ENCODE data around the gene SHC1.

The SHC1 gene

DNA sequence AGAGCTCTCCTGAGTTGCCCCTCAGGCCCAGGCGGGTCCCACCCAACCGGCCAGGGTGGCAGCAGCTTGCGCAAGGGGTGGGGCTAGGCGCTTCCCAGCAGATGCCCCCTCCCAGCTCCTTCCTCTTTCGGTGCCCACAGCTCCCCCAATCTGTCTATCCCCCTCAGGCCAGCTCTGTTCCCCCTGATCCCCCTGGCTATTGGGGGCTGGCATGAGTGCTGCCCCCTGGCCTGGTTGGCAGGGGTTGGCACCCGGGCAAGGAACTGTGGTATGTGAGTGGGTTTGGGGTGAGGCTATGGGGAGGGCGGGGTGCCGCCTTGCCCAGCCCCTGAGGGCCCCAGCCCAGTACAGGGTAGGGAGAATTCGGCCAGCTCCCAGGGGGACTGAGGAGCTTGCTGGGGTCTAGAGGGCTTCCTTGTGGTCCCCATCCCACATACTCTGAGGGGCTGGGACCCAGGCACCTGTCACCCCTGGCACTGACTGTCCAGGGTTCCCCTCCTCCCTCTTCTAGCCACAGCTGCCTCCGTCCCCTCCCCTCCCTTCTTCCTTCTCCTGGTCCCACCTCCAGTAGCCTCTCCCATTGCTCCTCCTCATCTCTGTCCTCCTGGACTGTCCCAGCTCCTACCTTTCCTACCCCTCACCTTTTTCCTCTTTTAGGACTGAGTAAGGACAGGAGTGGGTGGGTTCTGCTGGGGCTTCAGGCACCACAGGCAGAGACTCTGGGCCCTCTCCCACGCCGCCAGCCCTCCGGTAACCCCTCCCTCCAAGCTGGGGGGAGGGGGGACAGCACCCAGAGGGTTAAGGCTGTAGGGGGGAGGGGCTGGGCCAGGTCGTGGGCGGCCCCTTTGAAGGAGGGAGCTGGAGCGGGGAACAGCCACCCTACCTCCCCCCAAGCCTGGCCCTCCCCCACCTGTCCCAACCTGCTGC lies 37.7 kb upstream of the SHC1 start:
- DNase-seq (ENCODE audit: low spot score), result no peak

DNA sequence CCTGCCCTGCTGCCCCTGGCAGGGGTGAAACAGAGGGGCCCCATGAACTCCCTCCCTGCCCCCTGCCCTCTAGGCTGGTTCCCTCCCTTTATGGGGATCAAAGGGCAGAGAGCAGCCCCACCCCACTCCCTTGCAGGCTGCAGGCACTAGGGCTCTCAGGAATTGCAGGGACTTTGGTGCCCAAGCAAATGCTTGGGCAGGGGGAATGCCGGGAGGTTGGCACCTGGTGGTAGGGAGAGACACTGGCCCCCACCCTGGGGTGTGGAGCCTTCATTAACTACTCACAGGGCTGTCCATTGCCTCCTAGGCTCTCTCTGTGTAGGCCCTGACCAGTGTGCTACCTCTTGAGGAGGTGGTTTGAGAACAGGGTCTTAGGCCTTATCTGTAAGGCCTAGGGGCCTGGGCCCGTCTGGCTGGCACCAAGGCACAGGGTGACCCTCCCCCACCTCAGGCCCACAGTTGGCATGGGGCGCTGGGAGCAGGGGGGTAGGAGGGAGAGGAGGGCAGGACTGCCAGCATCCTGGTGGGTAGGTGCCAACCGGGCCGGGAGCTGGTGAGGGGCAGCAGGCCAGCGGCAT lies 36.8 kb upstream of the SHC1 start:
- no peak for DNase-seq (ENCODE audit: low spot score)

DNA sequence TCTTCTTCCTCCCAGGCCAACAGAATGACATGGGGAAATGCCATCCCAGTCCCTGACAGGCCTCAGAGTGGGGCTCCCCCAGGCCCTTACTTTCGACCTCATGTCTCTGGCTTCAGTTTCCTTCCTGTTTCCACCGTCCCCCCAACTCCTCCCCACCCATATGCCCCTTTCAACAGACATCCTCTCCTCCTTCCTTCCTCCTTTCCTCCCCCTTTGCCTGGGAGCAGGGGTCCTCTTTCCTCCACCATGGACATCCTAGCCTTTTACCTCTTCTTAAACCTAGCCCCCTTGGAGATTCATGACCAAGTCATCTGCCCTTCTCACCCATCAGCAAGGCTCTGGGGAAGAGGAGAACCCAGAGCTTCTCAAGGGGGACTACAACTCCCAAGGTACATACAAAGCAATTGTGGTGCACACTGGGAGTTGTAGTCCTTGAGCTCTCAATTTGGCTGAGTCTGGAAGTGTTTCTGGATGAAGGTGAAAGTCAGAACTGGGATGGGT lies 36.1 kb upstream of the SHC1 start:
- DNase-seq (ENCODE audit: low spot score), result peak; percentile 49

- DNase-seq (ENCODE audit: low spot score), result no peak
These were observed 34.8 kb upstream of the SHC1 start for GRCh38 chr1:155005076-155006011.

DNA sequence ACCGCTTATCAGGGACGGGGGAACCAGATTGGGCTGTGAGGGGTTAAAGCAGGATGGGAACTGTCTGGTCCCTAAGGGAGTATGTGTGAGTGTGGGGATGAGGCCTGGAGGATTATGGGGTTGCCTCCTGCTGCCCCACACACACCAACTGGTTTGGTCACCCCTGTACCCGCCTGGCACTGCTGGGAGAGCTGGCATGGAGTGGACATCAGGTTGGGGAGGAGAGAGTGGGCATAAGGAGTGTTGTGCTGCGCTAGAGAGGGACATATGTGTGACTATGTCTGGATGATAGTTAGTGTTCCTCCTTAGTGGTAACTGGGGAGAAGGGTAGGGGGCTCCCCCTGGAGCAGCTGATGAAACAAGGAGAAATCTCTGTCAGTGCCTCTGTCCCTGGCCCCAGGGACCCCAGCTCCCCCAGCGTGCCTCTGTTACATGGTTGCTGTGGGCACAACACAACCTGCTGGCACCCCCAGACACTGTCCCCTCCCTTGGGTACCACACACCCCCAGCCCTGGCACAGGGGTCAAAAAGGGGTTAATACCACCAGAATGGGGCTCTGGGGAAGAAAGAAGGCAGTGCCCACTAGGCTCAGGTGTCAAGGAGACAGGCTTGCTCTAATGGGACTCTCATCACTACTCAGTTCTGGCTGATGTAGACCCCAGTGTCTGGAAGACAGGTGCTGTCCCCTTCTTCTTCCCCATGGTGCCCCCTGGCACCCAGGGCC lies 34.0 kb upstream of the SHC1 start:
- DNase-seq (ENCODE audit: low spot score), result no peak

GRCh38 chr1:155003766-155004351 lies 33.3 kb upstream of the SHC1 start:
- peak; percentile 63 for DNase-seq (ENCODE audit: low spot score)

DNA sequence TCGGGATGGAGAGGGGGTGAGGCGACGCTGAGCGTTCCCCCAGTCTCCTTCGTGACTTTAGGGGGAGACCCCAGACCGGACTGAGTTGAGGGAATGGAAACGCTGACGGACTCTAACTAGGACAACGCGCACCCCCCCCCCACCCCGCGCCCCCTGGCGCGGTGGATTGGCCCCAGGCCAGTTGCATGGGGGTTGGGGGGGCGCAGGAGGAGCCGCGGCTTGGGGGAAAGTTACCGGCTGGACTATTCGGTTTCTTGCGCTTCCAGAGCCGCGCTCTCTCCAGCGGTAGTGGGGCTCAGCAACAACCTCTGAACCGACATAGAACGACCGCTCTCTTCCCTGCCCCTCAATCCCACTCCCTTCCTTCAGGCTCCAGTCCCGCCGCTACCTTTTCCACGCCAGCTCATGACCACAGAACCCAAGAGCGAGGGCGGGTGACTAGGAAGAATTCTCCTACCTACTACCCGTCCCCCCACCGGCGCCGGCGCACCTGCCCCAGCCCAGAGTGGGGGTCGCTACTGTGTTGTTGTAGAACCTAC lies 32.7 kb upstream of the SHC1 start:
- DNase-seq (ENCODE audit: low spot score), result no peak

- peak; percentile 81 for DNase-seq (ENCODE audit: low spot score)
These were observed 32.1 kb upstream of the SHC1 start, which contains the start of gene ZBTB7B for GRCh38 chr1:155002464-155003226. Gene ZBTB7B, plus strand, starts transcription at chr1:155002802. Its CDS starts 11,859 bp downstream, at chr1:155014661.

DNA sequence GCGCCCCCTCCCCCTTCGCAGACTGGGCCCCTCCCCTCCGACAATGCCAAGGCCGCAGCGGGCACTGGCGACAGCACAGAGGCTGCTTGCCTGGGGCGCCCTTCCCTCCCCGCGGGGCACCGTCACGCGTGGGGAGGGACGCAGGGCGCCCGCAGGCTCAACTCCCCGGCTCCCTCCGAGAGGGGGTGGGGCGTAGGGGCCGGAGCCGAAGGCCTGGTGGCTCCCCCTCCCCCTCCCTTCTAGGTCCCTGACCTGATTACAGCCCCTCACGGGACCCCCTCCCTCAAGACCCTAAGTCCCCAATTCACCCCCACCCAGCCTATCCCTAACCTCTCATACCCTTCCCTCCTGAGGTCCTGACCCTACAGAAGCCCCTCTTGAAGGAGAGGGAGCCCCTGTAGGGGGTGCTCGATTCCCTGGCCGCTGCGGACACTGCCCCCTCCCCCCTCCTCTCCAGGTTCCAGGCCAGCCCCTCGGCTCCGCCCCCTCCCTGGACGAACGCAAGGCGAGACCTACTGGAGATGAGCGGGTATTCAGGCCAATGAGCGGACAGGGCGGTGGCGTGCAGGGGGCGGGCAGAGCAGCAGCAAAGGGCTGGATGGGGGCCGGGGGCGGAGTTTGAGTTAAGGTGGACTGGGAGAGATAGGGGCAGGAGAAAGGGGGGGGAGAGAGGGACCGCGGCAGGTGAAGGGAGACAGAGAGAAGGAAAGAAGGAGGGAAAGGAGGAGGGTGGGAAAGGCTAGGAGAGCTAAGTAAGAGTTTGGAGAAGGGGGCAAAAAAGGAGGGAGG lies 31.3 kb upstream of the SHC1 start:
- peak; percentile 100 for DNase-seq (ENCODE audit: low spot score)

GRCh38 chr1:155001425-155001674 lies 30.8 kb upstream of the SHC1 start:
- peak; percentile 32 for DNase-seq (ENCODE audit: low spot score)

GRCh38 chr1:155000726-155001424 lies 30.3 kb upstream of the SHC1 start:
- DNase-seq (ENCODE audit: low spot score), result peak; percentile 94

DNA sequence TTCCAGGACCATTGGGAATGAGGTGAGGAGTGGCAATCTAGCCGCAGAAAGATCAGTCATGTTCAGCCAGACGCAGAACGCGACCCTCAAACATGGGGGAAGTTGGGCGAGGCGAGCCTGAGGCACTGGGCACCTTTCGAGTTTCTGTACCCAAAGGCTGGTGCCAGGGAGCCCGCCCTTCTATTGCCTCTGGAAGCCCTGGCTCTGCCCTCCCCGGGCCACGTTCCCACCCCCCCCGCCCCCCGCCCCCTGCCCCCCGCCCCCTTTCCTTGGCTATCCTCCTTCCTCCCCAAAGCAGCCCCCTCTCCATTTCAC lies 29.8 kb upstream of the SHC1 start:
- no peak for DNase-seq (ENCODE audit: low spot score)

DNA sequence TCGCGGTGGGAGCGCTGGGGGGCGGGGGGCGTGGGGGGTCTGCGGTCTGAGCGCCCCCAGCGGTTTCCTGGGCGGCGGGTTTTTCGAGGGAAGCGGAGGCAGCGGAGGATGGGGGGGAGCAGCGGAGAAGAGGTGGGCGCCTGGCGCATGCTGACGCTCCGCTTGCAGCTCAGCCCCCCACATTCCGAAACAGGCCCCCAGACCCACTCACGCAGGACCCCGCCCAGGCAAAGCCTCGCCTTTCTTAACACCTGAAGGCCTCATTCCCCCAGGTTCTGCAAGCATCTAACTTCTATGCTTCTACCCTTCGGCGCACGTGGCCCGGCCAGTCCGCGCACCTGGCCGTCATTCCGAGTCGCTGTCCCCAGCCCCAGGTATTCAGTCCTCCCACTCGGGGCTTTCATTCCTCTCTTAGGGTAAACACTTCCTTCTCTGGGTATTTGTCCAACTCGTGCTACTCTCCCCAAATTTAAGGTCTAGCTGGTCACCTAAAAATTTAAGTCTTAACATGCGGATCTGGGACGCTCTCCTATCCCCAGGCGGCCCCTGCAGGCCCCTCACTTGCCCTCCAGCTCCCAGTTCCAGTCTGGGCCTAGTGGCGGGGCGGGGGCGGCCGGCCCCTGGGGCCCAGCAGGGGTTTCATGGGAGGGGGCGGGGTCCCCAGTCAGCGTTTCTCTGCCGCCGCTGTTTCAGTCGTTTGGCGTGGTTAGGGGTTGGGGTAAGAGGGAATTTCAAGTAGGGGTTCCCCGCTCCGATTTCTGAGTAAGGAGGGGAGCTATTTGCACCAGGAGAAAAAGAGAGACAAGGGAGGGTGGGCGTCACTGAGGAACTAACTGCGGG lies 29.2 kb upstream of the SHC1 start:
- no peak for DNase-seq (ENCODE audit: low spot score)

GRCh38 chr1:154998818-154999570 lies 28.4 kb upstream of the SHC1 start:
- peak; percentile 87 for DNase-seq (ENCODE audit: low spot score)

DNA sequence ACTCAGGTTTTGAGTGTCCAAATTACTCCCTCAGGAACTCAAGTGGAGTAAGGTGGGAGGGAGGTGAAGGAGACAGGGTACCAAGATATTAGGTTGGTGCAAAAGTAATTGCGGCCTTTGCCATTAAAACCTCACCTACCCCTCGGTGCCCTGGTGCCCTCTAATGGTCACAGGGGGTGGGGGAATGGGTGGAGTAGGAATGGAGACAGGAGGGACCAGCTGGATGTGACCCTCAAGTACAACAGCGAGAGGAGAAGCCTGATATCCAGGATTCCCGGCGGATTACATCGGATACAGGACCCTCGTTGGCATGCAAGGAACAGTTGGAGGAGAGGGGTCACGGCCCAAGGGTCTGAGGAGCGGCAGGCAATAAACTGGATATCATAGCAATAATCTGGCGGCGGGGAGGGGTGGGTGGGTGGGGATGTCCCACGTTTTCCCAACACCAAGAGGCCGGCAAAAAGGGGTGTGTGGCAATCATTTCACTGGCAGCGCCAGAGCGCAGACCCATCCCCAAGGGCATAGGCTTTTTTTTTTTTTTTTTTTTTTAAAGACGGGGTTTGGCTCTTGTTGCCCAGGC lies 27.7 kb upstream of the SHC1 start:
- no peak for DNase-seq (ENCODE audit: low spot score)

DNA sequence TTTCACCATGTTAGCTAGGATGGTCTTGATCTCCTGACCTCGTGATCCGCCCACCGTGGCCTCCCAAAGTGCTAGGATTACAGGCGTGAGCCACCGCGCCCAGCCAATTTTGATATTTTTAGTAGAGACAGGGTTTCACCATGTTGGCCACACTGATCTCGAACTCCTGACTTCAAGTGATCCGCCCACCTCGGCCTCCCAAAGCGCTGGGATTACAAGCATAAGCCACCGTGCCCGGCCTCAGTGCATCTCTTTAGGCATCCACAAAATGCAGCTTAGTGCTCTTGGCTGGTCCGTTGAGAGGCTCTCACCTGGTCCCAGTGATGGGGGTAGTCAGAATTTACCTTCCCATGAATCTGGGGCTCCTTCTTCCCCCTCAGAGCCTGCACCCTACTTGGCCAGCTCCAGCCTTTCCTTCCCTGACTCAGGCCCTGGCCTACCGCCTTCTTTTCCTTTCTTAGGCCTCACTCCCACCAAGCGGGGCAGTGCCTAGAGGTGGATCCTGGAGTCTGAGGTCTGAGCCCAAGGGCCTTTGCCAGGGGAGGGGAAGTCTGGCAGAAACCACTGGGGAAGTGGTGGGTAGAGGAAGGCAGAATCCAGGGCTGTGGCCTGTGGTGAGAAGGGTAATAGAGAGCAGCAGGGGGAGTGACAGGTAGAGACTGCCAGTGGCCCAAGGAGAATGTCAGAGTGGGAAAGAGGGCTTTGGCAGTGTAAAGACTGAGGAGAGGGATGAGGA lies 26.6 kb upstream of the SHC1 start:
- no peak for DNase-seq (ENCODE audit: low spot score)
